GM19372 (cell line): Measurements from ENCODE around the gene INSR.
"Not testable (repeated sequence)": the region's sequence is repeated elsewhere in the genome, so short reads cannot be mapped to it uniquely, and the experiment has no call there.

Source experiments
- ATAC-seq: cut with Tn5 transposase; IDR thresholded peaks from one replicate; pipeline ENCODE4 v1.9.1; 2021; ENCODE audit warnings: mild to moderate bottlenecking, low read depth, moderate library complexity; ENCODE audit not compliant: unreplicated experiment

Gene INSR

DNA sequence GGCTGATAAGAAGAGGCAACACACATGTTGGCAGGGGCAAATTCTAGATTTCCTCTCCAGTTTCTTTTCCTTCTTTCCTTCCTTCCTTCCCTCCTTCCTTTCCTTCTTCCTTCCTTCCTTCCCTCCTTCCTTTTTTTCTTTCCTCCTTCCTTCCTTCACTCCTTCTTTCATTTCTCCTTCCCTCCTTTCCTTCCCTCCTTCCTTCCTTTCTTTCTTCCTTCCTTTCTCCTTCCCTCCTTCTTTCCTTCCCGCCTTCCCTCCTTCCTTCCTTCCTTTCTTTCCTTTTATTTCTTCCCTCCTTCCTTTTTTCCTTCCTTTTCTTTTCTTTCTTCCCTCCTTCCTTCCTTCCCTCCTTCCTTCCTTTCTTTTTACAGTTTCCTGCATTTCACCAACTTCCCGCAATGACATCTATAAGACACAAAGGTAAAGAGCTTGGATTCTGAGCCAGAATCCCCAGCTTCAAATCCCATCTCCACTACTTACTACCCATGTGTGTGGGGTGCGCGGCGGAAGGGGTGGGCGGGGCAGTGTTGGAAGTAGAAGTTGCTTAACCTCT is 35.3 kb downstream of the INSR start:
- ATAC-seq = no peak

DNA sequence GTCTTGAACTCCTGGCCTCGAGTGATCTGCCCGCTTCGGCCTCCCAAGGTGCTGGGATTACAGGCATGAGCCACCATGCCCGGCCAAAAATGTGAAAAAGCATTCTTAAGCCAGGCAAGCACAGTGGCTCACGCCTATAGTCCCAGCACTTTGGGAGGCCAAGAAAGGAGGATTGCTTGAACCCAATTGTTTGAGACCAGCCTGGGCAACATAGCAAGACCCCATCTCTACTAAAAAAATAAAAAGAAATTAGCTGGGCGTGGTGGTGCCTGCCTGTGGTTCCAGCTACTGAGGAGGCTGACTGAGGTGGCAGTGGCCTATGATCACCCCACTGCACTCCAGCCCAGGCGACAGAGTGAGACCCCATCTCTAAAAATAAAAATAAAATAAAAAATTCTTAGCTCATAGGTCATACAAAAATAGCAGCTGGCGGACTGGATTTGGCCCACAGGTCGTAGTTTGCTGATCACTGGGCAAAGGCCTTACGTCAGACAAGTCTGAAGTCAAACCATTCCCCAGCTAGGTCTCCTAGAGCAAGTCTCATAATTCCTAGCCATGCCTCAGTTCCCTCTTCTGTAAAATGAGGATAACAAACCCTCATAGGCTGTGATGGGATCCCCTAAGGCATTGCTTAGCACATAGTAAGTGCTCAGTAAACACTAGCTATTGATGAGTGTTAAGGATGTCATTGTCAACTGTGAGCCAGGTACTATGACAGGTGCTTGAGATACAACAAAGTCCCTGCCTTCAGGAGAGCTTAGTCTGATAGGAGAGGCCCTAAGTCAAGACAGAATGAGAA is 36.0 kb downstream of the INSR start:
- ATAC-seq = no peak

GRCh38 chr19:7257148-7258040 is 36.8 kb downstream of the INSR start:
- no peak for ATAC-seq

GRCh38 chr19:7255631-7256030 is 38.6 kb downstream of the INSR start:
- no peak for ATAC-seq

GRCh38 chr19:7255119-7255518 is 39.1 kb downstream of the INSR start:
- ATAC-seq = no peak

DNA sequence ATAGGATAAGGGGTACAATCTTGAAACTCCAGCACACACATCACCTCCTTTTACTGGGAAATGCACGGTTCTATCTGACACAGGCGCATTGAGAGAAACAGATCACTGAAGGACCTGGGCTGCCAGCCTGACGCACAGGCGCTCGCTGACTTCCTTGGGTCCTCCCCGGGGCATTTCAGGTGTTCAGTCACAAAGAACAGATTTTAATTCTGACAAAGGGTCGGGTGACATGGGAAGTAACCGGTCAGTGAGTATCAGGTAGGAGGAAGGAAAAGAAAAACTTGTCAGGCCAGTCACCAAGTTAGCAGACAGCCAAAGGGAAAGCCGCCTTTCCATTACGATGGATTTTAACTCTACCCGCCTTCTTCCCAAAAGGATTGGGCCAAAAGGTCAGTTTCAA is 39.6 kb downstream of the INSR start:
- no peak for ATAC-seq

DNA sequence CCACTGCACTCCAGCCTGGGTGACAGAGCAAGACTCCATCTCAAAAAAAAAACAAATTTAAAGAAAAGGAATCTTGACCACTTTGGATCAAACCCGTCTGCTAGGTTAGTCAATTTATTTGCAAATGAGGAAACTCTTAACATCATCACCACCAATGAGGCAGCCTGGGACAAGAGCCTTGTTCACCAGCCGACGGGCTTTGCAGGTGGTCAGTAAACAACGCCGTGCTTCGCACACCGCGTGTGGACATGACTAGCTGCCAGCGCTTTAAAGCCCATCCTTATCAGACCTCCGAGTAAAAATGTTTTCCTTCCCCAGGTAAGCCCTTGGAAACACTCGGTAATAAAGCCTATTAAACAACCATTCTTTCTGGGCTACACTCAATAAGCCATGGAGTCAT is 41.9 kb downstream of the INSR start:
- no peak for ATAC-seq

DNA sequence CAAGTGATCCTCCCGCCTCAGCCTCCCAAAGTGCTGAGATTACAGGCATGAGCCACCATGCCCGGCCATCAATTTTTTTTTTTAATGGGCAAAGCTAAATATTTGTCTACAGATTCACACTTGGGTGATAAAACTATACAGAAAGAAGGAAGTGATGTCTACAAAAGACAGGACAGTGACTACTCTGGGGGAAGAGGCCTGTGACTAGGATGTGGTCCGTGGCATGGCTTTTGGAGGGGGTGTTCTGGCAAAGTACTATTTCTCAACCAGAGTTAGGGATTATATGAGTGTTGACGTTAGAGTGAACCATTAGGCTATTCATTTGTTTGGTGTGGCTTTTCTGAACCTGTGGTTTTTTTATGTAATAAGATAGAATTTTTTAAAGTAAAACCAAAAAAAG is 42.7 kb downstream of the INSR start:
- ATAC-seq = no peak

DNA sequence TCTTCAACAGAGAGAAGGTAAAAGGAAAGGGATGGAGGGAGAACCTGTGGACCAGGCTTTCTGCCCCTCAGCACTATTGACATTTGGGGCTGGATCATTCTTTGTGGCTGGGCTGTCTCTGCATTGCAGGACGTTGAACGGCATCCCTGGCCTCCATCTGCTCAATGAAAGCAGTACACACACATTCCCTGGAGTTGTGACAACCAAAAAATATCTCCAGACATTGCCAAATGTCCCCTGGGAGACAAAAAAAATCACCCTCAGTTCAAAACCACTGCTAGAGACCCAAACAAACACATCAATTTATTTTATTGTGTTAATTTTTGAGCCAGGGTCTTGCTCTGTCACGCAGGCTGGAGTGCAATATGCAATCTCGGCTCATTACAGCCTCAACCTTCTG is 43.3 kb downstream of the INSR start:
- ATAC-seq = no peak

DNA sequence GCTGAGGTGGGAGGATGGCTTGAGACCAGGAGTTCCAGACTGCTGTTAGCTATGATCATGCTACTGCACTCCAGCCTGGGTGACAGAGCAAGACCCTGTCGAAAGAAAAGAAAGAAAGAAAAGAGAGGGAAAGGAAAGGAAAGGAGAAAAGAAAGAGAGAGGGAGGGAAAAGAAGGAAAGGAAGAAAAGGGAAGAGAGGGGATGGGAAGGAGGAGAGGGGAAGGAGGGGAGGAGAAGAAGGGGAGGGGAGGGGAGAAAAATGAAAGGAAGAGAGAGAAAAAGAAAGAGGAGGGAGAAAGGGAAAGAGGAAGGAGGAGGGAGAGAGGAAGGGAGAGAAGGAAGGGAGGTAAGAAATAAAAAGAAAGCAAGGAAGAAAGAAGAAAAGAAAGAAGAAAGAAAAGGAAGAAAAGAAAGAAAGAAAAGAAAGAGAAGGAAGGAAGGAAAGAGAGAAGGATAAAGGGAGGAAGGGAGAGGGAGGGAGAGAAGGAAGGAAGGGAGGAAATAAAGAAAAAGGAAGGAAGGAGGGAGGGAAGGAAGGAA is 44.1 kb downstream of the INSR start:
- no peak for ATAC-seq

DNA sequence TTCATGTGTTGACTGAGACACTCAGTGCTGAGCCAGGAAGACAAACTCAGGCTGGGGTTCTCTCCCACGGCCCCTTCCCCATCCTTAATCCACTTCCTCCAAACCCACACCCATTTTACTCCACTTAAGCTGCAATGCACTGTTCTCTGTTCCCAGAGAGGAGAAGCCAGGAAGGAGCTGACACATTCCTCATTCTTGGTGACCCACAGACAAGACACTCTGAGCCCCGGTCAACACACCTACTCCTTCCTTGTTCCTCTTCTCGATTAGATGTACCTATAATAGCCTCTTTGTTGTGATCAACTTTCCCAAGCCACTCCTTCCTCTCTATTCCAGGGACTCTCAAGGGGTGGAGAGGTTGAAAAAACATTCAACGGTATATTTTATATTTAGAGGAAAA is 47.1 kb downstream of the INSR start:
- no peak for ATAC-seq

- no peak for ATAC-seq
These were observed 47.6 kb downstream of the INSR start for GRCh38 chr19:7246601-7247000.

DNA sequence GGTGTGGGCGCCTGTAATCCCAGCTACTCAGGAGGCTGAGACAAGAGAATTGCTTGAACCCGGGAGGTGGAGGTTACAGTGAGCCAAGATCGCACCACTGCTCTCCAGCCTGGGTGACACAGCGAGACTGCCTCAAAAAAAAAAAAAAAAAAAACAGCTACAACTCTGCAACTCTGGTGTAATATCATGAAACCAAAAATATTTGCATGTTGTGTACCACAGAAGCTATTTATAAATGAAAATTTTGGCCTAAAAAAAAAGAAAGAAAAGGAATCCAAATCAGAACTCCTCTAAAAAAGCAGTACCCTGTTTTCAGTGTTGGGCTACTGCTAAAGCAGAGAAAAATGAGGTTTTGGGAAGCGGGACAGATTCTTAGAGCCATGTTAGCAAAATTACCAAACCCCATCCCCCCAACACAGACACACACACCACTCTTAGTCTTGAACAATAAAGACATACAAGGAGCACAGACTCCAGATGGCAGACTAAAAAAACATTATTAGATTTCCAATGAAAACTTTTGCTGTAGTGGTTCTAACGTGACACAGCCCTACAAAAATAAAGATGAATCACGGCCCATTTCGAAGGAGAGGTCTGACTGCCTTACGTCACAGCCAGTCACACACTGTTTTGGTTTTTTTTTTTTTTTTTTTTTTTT is 51.5 kb downstream of the INSR start:
- no peak for ATAC-seq

DNA sequence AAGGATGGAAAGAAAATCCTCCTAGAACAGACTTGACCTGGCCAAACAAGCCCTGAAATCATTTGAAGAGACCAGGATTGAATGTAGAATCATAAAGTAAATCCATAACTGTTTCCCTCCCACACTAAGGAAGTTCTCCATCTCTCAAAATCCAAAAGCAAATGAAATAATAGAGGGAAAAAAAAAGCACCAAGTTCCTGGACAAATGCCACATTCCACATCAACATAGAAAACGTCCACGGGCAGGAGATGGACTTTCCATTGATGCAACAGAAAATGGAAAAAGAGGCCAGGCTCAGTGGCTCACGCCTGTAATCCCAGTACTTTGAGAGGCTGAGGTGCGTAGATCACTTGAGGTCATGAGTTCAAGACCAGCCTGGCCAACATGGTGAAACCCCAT is 56.2 kb downstream of the INSR start:
- ATAC-seq = no peak

DNA sequence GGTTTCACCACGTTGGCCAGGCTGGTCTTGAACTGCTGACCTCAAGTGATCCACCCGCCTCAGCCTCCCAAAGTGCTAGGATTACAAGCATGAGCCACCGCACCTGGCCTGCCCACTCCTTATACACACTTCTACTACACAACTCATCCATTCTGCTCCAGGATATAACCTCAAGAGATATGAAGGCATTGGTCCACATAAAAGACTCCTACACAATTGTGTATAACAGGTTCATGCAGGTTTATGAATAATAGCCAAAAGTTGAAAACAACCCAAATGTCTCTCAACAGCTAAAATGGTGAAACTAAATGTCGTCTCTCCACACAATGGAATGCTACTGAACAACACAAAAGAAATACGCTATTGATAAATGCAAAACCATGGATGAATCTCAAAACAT is 58.1 kb downstream of the INSR start:
- ATAC-seq = no peak

DNA sequence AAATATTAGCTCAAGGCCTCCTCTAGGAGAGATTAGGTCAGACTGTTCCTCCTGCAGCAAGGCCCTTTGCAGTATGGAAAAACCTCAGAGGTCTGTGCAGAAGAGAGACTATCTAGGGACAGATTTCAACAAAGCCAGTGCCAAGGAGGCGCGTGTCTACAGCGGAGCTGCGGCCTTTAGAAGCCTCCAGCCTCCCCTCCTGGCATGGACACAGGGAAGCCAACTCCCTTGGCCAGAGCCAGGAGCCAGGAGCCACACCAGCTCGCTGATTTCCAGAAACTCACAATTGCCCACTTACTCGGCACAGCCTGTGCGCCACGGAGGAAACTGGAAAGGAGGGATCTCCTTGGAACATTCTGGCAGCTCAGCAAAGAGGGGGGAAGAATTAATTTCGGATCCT is 63.4 kb downstream of the INSR start:
- ATAC-seq = no peak

DNA sequence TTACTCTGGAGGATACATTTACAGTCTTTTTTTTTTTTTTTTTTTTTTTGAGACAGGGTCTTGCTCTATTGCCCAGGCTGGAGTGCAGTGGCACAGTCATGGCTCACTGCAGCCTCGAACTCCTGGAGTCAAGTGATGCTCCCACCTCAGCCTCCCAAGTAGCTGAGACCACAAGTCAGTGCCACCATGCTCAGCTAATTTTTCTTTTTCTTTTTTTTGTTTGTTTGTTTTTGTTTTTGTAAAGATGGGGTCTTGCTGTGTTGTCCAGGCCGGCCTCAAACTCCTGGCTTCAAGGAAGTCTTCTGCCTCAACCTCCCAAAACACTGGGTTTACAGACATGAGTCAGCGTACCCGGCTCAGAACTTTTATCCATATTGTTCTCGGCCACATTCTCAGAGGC is 64.5 kb downstream of the INSR start:
- no peak for ATAC-seq

GRCh38 chr19:7228935-7229541 is 65.2 kb downstream of the INSR start:
- no peak for ATAC-seq

DNA sequence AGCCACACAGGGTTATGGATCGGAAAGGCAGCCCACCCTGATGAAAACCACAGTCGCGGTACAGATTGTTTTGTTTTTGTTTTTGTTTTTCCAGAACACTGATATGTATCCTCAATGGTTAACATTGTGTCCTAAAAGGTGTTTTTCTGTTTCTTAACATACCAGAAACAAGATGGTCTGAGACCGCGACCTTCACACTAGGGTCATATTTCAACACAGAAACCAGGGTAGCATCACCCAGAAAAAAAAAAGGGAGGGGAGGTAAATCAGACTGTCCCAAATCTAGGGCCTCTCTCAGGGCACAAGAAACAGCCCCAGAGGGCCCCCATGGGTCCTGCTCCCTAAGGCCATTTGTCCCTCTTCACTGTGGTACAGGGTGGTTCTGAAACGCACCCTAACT is 66.5 kb downstream of the INSR start:
- no peak for ATAC-seq

GRCh38 chr19:7227149-7227548 is 67.1 kb downstream of the INSR start:
- ATAC-seq = not testable (repeated sequence)
